Loucy (cell line): ENCODE measurements around the gene CAMSAP3.

Source experiments
- CTCF ChIP-seq: fragments of 200-600 bp; sonication (generic); conservative IDR thresholded peaks from 2 replicates; pipeline ENCODE4 v1.5.1; 2014; ENCODE audit warnings: mild to moderate bottlenecking, antibody characterized with exemption, low read length
- EZH2phosphoT487 ChIP-seq: fragments of 200-600 bp; IDR thresholded peaks from 2 replicates; pipeline ENCODE4 v1.6.1; 2018; ENCODE audit warnings: antibody characterized with exemption, mild to moderate bottlenecking, moderate library complexity, borderline replicate concordance

- TF ChIP-seq CTCF (no peak), EZH2phosphoT487 (no peak)
Measured at GRCh38 chr19:7619671-7620441, 24.2 kb downstream of the CAMSAP3 start.
